Central memory CD8-positive, alpha-beta T cell (primary cell): ENCODE measurements around the gene AMH.

Experiments
- ATAC-seq: fragments of 150-1000 bp; cut with Tn5 transposase; replicated peaks from 2 replicates; pipeline ENCODE4 v1.10.0; 2022; ENCODE audit warnings: mild to moderate bottlenecking, moderate FRiP score, moderate number of reproducible peaks; ENCODE audit not compliant: poor library complexity, severe bottlenecking; ENCODE audit errors: extremely low read depth
- DNase-seq, 2 donors: peaks; one replicate each; pipeline ENCODE4 v3.0.0; 2021; ENCODE audit warnings: low spot score in 2 of 2
- H3K27ac Mint-ChIP-seq: one replicate; pipeline ENCODE4 v1.8.0; 2022; ENCODE audit warnings: low read depth, mild to moderate bottlenecking, moderate library complexity, mixed read lengths
- H3K27me3 Mint-ChIP-seq: one replicate; pipeline ENCODE4 v1.8.0; 2022; ENCODE audit warnings: mixed read lengths
- H3K36me3 Mint-ChIP-seq: one replicate; pipeline ENCODE4 v1.8.0; 2022; ENCODE audit warnings: mild to moderate bottlenecking, moderate library complexity, mixed read lengths; ENCODE audit not compliant: insufficient read depth
- H3K4me1 Mint-ChIP-seq: one replicate; pipeline ENCODE4 v1.8.0; 2022; ENCODE audit warnings: mixed read lengths
- H3K4me3 Mint-ChIP-seq: one replicate; pipeline ENCODE4 v1.8.0; 2022; ENCODE audit warnings: mild to moderate bottlenecking, moderate library complexity, mixed read lengths
- H3K9me3 Mint-ChIP-seq: one replicate; pipeline ENCODE4 v1.8.0; 2022; ENCODE audit warnings: mixed read lengths

Gene AMH

DNA sequence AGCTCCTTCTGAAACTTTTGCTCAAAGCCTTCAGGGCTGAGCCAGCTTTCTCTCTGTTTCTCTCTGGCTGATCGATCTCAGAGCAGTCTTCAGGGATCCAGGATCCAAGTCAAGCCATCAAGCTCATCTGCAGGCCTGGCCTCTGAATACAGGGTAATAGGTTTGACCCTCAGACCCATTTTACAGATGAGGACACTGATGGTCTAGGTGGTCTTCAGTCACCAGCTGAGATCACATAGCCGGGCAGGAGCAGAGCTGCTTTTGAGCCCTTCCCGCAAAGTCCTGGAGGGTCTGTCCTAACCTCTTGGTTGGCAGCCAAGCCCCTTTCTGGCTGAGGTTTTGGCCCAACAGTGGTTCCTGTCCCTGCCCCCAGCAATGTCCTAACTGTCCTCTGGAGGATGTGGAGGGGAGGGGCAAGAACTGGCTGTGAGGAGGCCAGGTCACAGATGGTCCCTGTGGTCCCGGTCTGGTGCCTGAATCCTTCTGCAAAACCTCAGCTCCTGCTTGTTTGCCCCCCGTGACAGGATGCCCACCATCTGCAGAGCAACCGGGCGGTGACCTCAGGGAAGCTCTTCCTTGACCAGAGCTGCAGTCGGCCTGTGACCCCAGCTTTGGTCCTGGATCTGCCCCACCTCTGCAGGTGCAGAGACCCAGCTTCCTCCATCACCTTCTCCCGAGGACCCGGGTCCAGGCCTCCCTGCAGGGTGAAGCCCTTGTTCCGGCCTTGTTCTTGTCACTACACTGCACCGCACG is 38.6 kb downstream of the AMH start:
- DNase-seq (no peak), ATAC-seq (no peak)
- Mint-ChIP-seq H3K4me3 (peak overlapping the region; percentile 77), H3K27me3 (no peaks in the 10 kb centered on the region), H3K9me3 (no peaks in the 10 kb centered on the region), H3K4me1 (peaks cover 21% of the 10 kb centered on the region), H3K36me3 (peaks cover 41% of the 10 kb centered on the region), H3K27ac (no peak overlapping the region)

- no peaks in the 10 kb centered on the region for H3K27me3 Mint-ChIP-seq
- H3K4me1 Mint-ChIP-seq, result peaks cover 21% of the 10 kb centered on the region
- H3K27ac Mint-ChIP-seq, result peak overlapping the region; percentile 90
- ATAC-seq, result no peak
- no peaks in the 10 kb centered on the region for H3K9me3 Mint-ChIP-seq
- no peak for DNase-seq
- H3K4me3 Mint-ChIP-seq, result peak overlapping the region; percentile 77
- peaks cover 44% of the 10 kb centered on the region for H3K36me3 Mint-ChIP-seq
Measured at GRCh38 chr19:2288338-2288817, 39.3 kb downstream of the AMH start.

DNA sequence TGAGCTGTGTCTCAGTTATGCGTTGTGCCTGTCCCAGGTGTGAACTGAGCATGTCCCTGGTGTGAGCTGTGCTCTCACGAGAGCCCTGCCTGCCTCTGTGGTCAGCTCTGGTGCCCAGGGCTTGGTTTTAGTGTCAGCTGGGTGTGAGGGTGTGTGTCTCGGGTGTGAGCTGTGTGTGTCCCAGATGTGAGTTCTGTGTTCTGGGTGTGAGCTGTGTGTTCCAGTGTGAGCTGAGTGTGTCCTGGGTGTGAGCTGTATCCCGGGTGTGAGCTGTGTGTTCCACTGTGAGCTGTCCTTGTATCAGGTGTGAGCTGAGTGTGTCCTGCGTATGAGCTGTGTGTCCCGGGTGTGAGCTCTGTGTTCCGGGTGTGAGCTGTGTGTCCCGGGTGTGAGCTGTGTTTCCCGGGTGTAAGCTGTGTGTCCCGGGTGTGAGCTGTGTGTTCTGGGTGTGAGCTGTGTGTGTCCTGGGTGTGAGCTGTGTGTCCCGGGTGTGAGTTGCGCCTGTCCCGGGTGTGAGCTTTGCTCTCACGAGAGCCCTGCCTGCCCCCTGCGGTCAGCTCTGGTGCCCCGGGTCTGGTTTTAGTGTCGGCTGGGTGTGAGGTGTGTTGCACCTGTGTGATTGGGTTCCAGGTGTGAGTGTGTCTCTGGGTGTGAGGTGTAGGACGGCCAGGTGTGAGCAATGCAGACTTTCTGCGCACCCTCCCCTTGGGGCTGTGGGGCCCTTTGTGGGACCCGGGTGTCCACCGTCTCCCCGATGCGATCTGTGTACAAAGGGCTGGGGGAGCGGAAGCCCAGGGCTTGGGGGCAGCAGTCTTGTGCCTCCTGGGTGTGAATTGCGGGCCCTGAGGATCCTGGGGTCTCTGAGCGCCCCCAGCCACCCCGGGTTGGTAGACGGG is 39.9 kb downstream of the AMH start:
- no peaks in the 10 kb centered on the region for H3K27me3 Mint-ChIP-seq
- peaks cover 48% of the 10 kb centered on the region for H3K36me3 Mint-ChIP-seq
- no peaks in the 10 kb centered on the region for H3K9me3 Mint-ChIP-seq
- DNase-seq, result no peak
- peak; percentile 6 for ATAC-seq
- H3K4me3 Mint-ChIP-seq, result peak overlapping the region; percentile 77
- H3K4me1 Mint-ChIP-seq, result peaks cover 27% of the 10 kb centered on the region
- H3K27ac Mint-ChIP-seq, result peak overlapping the region; percentile 90

- no peak for DNase-seq
- Mint-ChIP-seq H3K27ac (peak overlapping the region; percentile 90), H3K27me3 (no peaks in the 10 kb centered on the region), H3K9me3 (no peaks in the 10 kb centered on the region), H3K36me3 (peaks cover 43% of the 10 kb centered on the region), H3K4me1 (peaks cover 29% of the 10 kb centered on the region), H3K4me3 (peak overlapping the region; percentile 77)
- peak; percentile 71 for ATAC-seq
Measured at GRCh38 chr19:2289714-2290435, 40.8 kb downstream of the AMH start.

- Mint-ChIP-seq H3K27ac (peak overlapping the region; percentile 90), H3K9me3 (no peaks in the 10 kb centered on the region), H3K4me1 (peaks cover 29% of the 10 kb centered on the region), H3K4me3 (peak overlapping the region; percentile 77), H3K27me3 (no peaks in the 10 kb centered on the region), H3K36me3 (peaks cover 38% of the 10 kb centered on the region)
- DNase-seq, result no peak
- ATAC-seq, result peak; percentile 20
Measured at GRCh38 chr19:2290441-2291184, 41.5 kb downstream of the AMH start.

- H3K4me3 Mint-ChIP-seq, result peak overlapping the region; percentile 77
- peaks cover 40% of the 10 kb centered on the region for H3K36me3 Mint-ChIP-seq
- no peak for DNase-seq
- ATAC-seq, result no peak
- no peaks in the 10 kb centered on the region for H3K27me3 Mint-ChIP-seq
- no peak overlapping the region for H3K27ac Mint-ChIP-seq
- peaks cover 29% of the 10 kb centered on the region for H3K4me1 Mint-ChIP-seq
- no peaks in the 10 kb centered on the region for H3K9me3 Mint-ChIP-seq
Measured at GRCh38 chr19:2291185-2291751, 42.1 kb downstream of the AMH start.

DNA sequence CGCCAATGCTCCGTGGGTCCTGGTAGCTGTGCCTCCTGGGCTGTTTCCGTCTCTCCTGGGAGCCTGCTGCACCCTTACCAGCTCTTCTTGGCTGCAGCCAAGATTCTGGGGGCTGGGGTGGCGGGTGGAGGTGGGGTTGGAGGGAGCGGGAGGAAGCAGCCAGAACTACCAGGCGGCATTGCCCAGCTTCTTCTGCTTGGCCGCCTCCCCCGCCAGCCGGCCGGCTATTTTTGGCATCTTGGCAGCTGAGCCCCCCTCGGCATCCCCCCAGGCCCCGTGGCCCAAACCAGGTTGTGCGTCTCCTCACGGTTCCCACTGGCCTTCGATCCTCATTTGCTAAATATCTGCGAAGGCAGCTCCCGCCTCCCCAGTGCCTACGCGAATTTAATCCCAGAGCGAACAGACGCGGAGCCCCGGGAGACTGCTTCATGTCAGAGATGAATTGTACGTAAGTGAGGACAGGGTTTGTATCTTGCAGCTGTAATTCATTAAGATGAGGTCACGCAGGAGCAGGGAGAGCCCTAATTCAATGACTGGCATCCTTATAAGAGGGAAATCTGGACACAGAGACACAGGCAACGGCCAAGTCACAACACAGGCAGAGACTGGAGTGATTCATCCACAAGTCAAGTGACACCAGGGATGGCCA is 45.7 kb downstream of the AMH start:
- ATAC-seq (no peak), DNase-seq (no peak)
- H3K27me3 Mint-ChIP-seq, result no peaks in the 10 kb centered on the region
- peaks cover 11% of the 10 kb centered on the region for H3K4me1 Mint-ChIP-seq
- H3K36me3 Mint-ChIP-seq, result peaks cover 27% of the 10 kb centered on the region
- no peak overlapping the region for H3K4me3 Mint-ChIP-seq
- H3K9me3 Mint-ChIP-seq, result no peaks in the 10 kb centered on the region
- no peak overlapping the region for H3K27ac Mint-ChIP-seq

- no peak for ATAC-seq
- DNase-seq, result no peak
- peaks cover 8% of the 10 kb centered on the region for H3K4me1 Mint-ChIP-seq
- no peaks in the 10 kb centered on the region for H3K9me3 Mint-ChIP-seq
- H3K4me3 Mint-ChIP-seq, result no peak overlapping the region
- no peaks in the 10 kb centered on the region for H3K27me3 Mint-ChIP-seq
- peaks cover 24% of the 10 kb centered on the region for H3K36me3 Mint-ChIP-seq
- no peak overlapping the region for H3K27ac Mint-ChIP-seq
Measured at GRCh38 chr19:2296141-2296540, 47.0 kb downstream of the AMH start.

DNA sequence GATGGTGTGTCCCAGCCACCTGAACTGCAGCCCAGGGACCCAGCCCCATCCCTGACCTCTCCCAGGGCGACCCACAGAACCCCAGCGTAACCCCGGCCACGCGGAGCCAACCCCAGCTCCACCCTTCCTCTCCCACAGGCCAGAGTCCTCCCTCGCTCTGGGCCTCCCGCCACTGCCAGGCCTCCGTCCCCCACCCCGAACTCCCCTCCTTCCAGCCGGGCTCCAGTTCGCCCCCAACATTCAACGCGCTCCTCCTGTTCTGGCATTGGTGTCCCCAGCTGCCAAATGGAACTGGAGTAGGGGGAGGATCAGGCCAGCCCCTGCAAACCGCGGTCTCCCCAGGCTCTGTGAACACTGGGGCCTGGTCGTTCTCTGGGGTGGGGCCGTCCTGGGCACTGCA is 51.4 kb downstream of the AMH start:
- Mint-ChIP-seq H3K9me3 (no peaks in the 10 kb centered on the region), H3K4me1 (peaks cover 8% of the 10 kb centered on the region), H3K27me3 (peaks cover 32% of the 10 kb centered on the region), H3K4me3 (no peak overlapping the region), H3K27ac (peak overlapping the region; percentile 85), H3K36me3 (peaks cover 12% of the 10 kb centered on the region)
- no peak for ATAC-seq
- DNase-seq, result no peak
